ENCODE results near the gene GEMIN7.
"Not testable (repeated sequence)": the region's sequence is repeated elsewhere in the genome, so short reads cannot be mapped to it uniquely, and the experiment has no call there.

GEMIN7 gene

GRCh38 chr19:45104658-45105349, 25.7 kb downstream of the GEMIN7 start:
- no peak for DNase-seq (ENCODE audit: low spot score)

DNA sequence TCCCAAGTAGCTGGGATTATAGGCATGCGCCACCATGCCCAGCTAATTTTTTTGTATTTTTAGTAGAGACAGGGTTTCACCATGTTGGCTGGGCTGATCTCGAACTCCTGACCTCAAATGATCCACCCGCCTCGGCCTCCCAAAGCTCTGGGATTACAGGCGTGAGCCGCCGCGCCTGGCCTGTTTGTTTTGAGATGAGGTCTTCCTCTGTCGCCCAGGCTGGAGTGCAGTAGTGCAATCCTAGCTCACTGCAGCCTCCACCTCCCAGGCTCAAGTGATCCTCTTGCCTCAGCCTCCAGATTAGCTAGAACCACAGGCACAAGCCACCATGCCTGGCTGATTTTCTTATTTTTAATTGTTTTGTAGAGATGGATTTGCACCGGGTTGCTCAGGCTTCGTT, 27.3 kb downstream of the GEMIN7 start:
- DNase-seq (ENCODE audit: low spot score), result not testable (repeated sequence)

GRCh38 chr19:45107621-45108150, 28.6 kb downstream of the GEMIN7 start:
- no peak for DNase-seq (ENCODE audit: low spot score)

DNA sequence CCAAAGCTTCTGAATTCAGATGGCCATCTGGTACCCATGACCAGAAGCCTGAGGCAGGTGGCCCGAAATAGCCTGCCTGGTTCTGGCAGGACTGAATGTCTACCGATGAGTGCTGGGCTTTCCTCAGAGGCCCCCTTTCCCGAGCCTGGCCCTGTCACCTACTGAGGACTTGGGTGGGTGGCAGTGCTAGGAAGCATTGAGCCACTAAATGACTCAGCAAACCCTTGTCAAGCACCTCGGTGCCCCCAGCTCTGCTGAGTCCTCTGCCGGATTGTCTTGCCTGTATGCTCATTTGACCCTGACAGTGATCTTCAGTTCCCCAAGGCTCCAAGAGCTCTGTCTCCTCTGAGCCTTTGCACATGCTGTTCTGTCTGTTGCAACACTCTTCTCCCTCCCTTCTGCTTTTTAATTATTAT, 31.8 kb downstream of the GEMIN7 start:
- DNase-seq (ENCODE audit: low spot score), result no peak

GRCh38 chr19:45112111-45112827, 33.2 kb downstream of the GEMIN7 start:
- DNase-seq (ENCODE audit: low spot score), result no peak

- DNase-seq (ENCODE audit: low spot score), result no peak
These were observed 34.6 kb downstream of the GEMIN7 start for GRCh38 chr19:45113628-45114027.

- DNase-seq (ENCODE audit: low spot score), result no peak
These were observed 35.1 kb downstream of the GEMIN7 start for GRCh38 chr19:45114116-45114515.

DNA sequence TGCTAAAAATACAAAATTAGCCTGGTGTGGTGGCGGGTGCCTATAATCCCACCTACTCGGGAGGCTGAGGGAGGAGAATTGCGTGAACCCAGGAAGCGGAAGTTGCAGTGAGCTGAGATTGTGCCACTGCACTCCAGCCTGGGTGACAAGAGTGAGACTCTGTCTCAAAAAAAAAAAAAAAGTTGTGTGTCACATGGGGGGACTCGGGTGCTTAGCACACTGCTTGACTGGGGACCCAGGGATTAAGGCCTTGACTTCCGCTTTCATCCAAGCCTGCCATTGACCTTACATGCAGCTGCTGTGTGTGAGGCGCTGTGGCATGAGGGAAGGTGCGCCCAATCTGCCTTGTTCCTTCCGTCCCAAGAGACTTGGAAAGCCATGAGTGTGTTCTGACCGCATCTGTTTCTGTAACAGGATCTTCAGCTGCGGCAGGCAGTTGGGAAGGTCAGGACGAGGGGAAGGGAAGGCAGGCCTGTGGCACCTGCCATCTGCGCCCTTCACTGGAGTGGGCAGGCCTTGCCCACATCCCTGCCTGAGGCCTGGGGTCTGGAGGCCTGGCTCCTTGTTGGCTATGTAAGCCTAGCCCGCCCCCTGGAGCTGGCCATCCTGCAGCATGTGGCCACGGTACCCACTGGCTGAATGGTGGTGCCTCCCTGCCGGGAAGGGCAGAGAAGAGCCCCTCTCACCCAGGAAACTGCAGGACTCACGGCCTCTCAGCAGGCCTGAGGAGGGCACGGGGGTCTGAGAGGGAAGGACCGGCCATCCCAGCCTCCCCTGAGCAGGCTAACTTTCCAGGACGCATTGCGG, 37.0 kb downstream of the GEMIN7 start:
- no peak for DNase-seq (ENCODE audit: low spot score)

- DNase-seq (ENCODE audit: low spot score), result no peak
These were observed 38.1 kb downstream of the GEMIN7 start for GRCh38 chr19:45117167-45117594.

DNA sequence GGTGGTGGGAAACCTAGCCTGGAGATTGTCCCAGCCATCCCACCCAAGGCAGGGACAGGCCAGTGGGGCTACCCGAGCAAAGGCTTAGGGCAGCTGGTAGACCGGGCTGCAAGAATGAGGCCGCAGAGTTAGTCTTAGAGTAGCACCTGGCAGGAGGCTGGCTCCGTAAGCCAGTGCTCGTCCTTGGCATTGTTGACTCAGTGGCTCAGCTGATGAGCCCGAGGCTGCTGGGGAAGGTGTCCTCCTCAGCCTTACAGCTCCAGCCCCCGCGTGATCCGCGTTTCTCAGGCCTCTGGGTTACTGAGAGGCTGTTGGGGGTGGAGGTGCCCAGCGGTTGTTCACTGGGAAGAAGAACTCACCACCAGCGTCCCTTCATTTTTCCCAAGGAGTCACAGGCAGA, 38.6 kb downstream of the GEMIN7 start:
- no peak for DNase-seq (ENCODE audit: low spot score)

- no peak for DNase-seq (ENCODE audit: low spot score)
These were observed 39.0 kb downstream of the GEMIN7 start for GRCh38 chr19:45118106-45118505.

- not testable (repeated sequence) for DNase-seq (ENCODE audit: low spot score)
These were observed 39.7 kb downstream of the GEMIN7 start for GRCh38 chr19:45118591-45119355.

GRCh38 chr19:45119582-45119981, 40.5 kb downstream of the GEMIN7 start:
- DNase-seq (ENCODE audit: low spot score), result no peak

GRCh38 chr19:45121827-45122345, 42.8 kb downstream of the GEMIN7 start:
- DNase-seq (ENCODE audit: low spot score), result no peak

GRCh38 chr19:45122832-45123231, 43.8 kb downstream of the GEMIN7 start:
- DNase-seq (ENCODE audit: low spot score), result no peak

DNA sequence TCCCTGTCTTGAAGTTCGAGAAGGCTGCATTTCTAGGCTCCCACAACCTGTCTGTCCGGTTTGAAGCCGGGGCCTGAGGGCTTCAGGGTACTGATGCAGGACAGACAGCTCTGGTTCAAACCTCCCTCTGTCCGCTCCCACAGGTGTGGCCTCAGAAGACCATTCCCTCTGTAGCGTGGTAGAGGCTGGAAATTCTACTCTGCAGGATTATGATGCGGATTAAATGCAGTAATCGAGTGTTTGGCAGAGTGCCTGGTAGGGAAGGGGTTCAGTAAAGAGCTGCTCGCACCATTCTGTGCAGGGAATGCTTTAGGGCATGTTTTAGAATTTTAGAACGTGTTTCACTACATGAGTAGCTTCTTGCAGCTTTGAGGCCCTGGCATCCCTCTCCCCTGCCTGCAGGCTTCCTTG, 44.4 kb downstream of the GEMIN7 start:
- no peak for DNase-seq (ENCODE audit: low spot score)

- DNase-seq (ENCODE audit: low spot score), result no peak
These were observed 45.0 kb downstream of the GEMIN7 start for GRCh38 chr19:45124021-45124420.

DNA sequence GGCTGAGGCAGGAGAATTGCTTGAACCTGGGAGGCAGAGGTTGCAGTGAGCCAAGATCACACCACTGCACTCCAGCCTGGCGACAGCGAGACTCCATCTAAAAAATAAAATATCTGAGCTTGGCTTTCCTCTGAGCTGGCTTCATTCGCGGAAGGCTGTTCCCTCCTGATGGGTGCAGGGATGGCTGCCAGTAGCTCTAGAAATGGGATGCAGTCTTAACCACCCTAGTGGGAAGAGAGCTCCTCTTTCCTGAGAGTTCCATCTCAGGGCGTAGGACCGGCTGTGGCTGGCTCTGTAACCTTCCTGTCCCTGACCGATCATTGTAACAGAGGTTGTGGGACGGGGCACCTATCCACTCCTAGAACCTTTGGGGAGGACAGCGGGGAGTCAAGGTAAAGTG, 46.3 kb downstream of the GEMIN7 start:
- no peak for DNase-seq (ENCODE audit: low spot score)

DNA sequence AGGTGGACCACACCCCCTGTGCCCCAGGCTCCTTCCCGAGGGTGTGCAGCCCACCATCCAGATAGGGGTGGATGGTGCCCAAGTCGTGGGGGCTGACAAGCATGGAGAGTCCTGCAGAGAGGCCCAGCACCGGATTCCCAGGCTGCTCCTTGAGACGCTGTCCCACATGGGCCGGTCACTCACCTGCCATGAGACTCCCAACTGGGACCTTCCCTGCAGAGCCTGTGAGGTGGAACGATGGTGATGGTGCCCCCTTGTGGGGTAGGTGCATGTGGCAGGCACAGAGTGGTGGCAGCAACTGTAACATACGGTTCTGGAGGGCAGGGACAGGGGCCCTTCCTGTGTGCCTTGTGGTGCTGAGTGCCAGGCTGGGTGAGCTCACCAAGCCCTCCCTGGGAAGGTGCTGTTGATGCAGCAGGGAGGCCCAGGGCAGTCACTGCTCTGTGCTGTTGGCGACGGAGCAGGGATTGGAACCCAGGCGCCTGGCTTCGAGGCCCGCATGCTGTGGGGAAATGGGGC, 47.0 kb downstream of the GEMIN7 start:
- DNase-seq (ENCODE audit: low spot score), result peak; percentile 29

DNA sequence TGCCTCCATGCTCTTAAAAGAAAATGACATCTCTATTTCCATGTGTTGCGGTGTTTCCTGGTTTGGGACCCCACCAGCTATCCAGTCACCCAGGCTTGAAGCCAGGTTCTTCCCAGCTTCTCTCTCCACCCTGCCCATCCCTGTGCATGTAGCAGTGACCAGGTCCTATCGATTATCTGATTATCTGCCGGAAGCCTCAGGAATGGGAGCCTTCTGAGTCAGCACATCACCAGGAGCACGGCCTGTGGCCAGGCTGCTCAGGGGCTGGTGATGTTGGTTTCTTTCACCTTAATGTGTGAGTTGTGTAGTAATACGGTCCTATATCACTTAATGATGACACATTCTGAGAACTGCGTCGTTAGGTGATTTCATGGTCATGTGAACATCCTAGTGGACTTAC, 47.6 kb downstream of the GEMIN7 start:
- DNase-seq (ENCODE audit: low spot score), result no peak

- no peak for DNase-seq (ENCODE audit: low spot score)
These were observed 49.1 kb downstream of the GEMIN7 start for GRCh38 chr19:45128146-45128545.

Measured in pons (tissue), 1 donor.